Measurements from ENCODE around the gene NFATC2. TPM values are rescaled to one million over a fixed set of nuclear protein-coding genes. Genes with fewer than 3 reads are reported as not detected.

The NFATC2 gene
- total and polyA plus RNA-seq, 9 donors, result 2.2 to 9.4 (median 5.1) TPM

DNA sequence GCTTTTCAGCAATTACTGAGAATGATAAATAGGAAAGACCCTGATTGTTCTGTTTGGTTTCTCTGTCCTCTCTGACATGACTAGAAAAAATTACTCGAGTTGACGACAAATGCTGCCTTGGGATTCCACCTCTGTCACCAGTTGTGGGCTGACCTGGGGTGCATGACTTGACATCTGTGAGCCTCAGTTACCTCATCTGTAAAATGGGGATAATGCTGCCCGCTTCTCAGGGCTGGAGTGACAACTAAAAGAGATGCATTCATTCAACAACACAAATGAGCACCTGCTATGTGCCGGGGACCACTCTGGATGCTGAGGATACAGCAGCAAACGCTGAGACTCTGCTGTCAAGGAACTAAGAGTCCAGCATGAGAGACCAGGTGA, 94.8 kb downstream of the NFATC2 start:
- Histone ChIP-seq H3K36me3 (no peaks in the 10 kb centered on the region), H3K27me3 (no peaks in the 10 kb centered on the region), H3K9me3 (no peaks in the 10 kb centered on the region), H3K27ac (peak overlapping the region in 1 of 2 donors; percentile 40), H3K4me3 (no peak overlapping the region), H3K4me1 (ENCODE audit: insufficient read depth) (peaks cover 4% of the 10 kb centered on the region)
- intact Hi-C loops (cut with DNase I), result loop anchor here in 1 of 4 donors (5.0 kb wide), 1 partner anchor 115 kb away; no protein-coding TSS in a partner anchor
- WGBS, 3 donors, result 47 to 48% (median 48%) methylated on average over 5 of the region's 5 CpGs
- no peak for DNase-seq
- no peak for TF ChIP-seq EP300 (IDR thresholded peaks at IDR 0.05)
- no peak for TF ChIP-seq POLR2A (IDR thresholded peaks at IDR 0.05)
- TF ChIP-seq, protein P1, sequence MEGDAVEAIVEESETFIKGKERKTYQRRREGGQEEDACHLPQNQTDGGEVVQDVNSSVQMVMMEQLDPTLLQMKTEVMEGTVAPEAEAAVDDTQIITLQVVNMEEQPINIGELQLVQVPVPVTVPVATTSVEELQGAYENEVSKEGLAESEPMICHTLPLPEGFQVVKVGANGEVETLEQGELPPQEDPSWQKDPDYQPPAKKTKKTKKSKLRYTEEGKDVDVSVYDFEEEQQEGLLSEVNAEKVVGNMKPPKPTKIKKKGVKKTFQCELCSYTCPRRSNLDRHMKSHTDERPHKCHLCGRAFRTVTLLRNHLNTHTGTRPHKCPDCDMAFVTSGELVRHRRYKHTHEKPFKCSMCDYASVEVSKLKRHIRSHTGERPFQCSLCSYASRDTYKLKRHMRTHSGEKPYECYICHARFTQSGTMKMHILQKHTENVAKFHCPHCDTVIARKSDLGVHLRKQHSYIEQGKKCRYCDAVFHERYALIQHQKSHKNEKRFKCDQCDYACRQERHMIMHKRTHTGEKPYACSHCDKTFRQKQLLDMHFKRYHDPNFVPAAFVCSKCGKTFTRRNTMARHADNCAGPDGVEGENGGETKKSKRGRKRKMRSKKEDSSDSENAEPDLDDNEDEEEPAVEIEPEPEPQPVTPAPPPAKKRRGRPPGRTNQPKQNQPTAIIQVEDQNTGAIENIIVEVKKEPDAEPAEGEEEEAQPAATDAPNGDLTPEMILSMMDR (IDR thresholded peaks at IDR 0.05), result no peak

DNA sequence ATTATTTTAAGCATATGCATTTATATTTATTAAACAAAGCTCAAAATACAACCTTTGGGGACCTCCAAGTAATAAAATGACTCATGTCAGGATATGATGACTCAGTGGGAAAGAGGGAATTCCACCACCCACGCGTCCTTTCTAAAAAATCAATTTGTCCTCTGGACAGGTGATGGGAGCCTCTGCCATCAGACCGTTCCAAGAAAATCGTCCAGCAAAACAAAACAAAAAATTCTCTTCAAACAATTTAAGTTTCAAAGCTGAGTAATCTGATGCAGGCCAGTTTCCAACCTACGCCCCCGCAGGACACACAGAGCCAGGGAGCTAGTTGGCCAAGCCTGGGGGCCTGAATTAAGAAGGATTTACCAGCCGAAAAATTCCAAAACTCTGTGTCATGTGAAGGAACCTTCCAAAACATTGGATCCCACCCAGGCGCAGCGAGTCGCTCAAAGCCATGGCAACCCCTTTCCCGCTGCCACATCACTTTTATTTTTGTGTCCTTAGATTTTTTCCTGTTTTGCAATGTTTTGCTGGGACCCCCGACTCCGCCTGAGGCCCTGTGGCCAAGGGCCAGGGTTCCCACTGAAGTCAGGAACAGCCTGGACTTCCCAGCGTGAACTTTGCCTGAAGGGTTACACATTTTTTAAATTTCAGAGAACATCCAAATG, 95.3 kb downstream of the NFATC2 start:
- 2 to 3% (median 3%) methylated on average over 14 of the region's 14 CpGs for WGBS, 3 donors
- no peaks in the 10 kb centered on the region for H3K36me3 ChIP-seq
- peaks cover 4% of the 10 kb centered on the region for H3K4me1 ChIP-seq (ENCODE audit: insufficient read depth)
- peak overlapping the region in 1 of 2 donors; percentile 40 for H3K27ac ChIP-seq
- DNase-seq, result peak; percentile 80 to 90 (median 85)
- no peaks in the 10 kb centered on the region for H3K9me3 ChIP-seq
- no peaks in the 10 kb centered on the region for H3K27me3 ChIP-seq
- H3K4me3 ChIP-seq, result no peak overlapping the region
- intact Hi-C loops (cut with DNase I), result loop anchor here in 1 of 4 donors (5.0 kb wide), 1 partner anchor 115 kb away; no protein-coding TSS in a partner anchor
- TF ChIP-seq, protein P1 (IDR thresholded peaks at IDR 0.05), result no peak
- TF ChIP-seq POLR2A (IDR thresholded peaks at IDR 0.05) (no peak), EP300 (IDR thresholded peaks at IDR 0.05) (no peak)

DNA sequence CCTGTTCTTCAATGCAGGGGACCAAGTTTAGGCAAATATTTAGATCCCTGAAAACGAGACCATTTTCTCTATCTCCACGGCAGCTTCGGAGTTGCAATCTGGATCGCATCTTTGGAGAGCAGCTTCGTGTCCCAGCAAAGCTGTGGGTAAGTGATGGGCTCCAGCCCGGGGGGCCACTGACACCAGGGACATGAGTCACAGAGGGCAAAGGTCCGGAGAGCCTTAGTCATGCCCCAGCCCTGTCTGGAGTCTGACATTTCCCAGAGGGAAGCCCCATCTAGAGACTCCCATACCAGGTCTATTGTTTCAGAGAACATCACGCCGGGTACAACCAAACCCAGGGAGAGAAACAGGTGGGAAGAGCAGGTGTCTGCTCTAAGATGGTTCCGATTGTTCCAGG, 95.9 kb downstream of the NFATC2 start:
- DNase-seq, result peak in 4 of 5 donors; percentile 53 to 63 (median 60)
- no peaks in the 10 kb centered on the region for H3K27me3 ChIP-seq
- peaks cover 4% of the 10 kb centered on the region for H3K4me1 ChIP-seq (ENCODE audit: insufficient read depth)
- intact Hi-C loops (cut with DNase I), result loop anchor here in 1 of 4 donors (5.0 kb wide), 1 partner anchor 116 kb away; no protein-coding TSS in a partner anchor
- H3K36me3 ChIP-seq, result no peaks in the 10 kb centered on the region
- TF ChIP-seq, protein P1 (IDR thresholded peaks at IDR 0.05), result no peak
- no peak for TF ChIP-seq POLR2A (IDR thresholded peaks at IDR 0.05)
- peak overlapping the region in 1 of 2 donors; percentile 40 for H3K27ac ChIP-seq
- WGBS, 3 donors, result 5 to 12% (median 9%) methylated on average over 10 of the region's 10 CpGs
- H3K4me3 ChIP-seq, result no peak overlapping the region
- no peaks in the 10 kb centered on the region for H3K9me3 ChIP-seq

DNA sequence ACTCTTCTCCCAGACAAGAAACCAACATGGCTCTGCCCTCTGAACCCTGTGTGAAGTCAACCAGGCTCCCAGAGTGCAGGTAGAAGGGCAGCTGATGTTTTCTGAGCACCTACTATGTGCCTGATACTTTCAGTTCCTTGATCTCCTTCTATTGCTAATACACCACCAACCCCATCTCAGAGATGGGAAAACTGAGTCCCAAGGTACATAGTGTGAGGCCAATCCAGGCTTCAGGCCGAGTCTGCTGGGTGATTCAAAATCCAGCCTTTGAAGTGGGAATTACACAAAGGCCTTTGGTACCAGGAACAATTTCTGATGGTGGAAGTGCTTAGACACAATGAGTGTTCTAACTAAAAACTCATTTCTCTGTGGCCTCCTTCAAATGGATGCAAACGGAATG, 96.3 kb downstream of the NFATC2 start:
- no peaks in the 10 kb centered on the region for H3K9me3 ChIP-seq
- intact Hi-C loops (cut with DNase I), result loop anchor here in 1 of 4 donors (5.0 kb wide), 1 partner anchor 116 kb away; no protein-coding TSS in a partner anchor
- H3K27me3 ChIP-seq, result no peaks in the 10 kb centered on the region
- no peak for DNase-seq
- H3K4me3 ChIP-seq, result no peak overlapping the region
- no peaks in the 10 kb centered on the region for H3K36me3 ChIP-seq
- H3K27ac ChIP-seq, result no peak overlapping the region
- H3K4me1 ChIP-seq (ENCODE audit: insufficient read depth), result peaks cover 4% of the 10 kb centered on the region
- TF ChIP-seq EP300 (IDR thresholded peaks at IDR 0.05), result no peak
- TF ChIP-seq POLR2A (IDR thresholded peaks at IDR 0.05), result no peak
- WGBS, 3 donors, result 19 to 36% (median 25%) methylated on average over 2 of the region's 2 CpGs

DNA sequence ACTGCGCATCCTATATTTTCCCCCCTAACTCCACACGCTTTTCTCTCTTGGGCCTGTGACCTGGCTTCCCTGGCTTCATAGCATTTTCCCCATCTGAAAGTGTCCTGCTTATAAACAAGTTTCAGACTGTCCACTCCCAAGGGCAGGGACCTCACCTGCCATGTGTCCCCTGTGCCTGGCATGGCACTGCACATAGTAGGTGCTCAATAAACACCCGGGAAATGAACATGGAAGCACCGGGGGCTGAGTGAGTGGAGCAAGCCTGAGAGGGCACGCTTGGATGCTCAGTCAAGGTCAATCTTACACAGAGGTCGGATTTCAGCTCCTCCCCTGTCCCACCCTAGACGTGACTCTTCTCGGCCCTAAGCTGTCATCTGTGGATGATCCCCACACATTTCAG, 96.9 kb downstream of the NFATC2 start:
- TF ChIP-seq, protein P1 (IDR thresholded peaks at IDR 0.05), result no peak
- TF ChIP-seq EP300 (IDR thresholded peaks at IDR 0.05) (no peak), POLR2A (IDR thresholded peaks at IDR 0.05) (no peak)
- no peaks in the 10 kb centered on the region for H3K36me3 ChIP-seq
- no peaks in the 10 kb centered on the region for H3K9me3 ChIP-seq
- H3K27me3 ChIP-seq, result no peaks in the 10 kb centered on the region
- whole genome bisulfite sequencing, 3 donors, result 59 to 75% (median 68%) methylated on average over 8 of the region's 8 CpGs
- no peak for DNase-seq
- H3K4me1 ChIP-seq (ENCODE audit: insufficient read depth), result peaks cover 4% of the 10 kb centered on the region
- intact Hi-C loops (cut with DNase I), result loop anchor here in 1 of 4 donors (5.0 kb wide), 1 partner anchor 117 kb away; no protein-coding TSS in a partner anchor
- H3K4me3 ChIP-seq, result no peak overlapping the region
- H3K27ac ChIP-seq, result no peak overlapping the region
